Vagina (tissue), 2 donors: ENCODE data around the gene PTPRG.

Experiments used
- POLR2A ChIP-seq, 2 donors: fragments of 450-650 bp; IDR thresholded peaks; one replicate each; pipeline ENCODE4 v1.6.1; 2017; ENCODE audit warnings: antibody characterized with exemption in 2 of 2, mild to moderate bottlenecking in 2 of 2, moderate library complexity in 2 of 2
- POLR2AphosphoS5 ChIP-seq, 2 donors: sonication (generic); formaldehyde crosslinking; IDR thresholded peaks; one replicate each; pipeline ENCODE4 v1.9.0; 2017; ENCODE audit warnings: antibody characterized with exemption in 2 of 2, mild to moderate bottlenecking in 2 of 2, low read depth in 1 of 2; ENCODE audit not compliant: insufficient read depth in 1 of 2
- TF ChIP-seq, protein P1 (sequence below), 3 experiments: fragments of 450-650 bp in 2 of 3; fragments of 200-600 bp in 1 of 3; sonication (generic) in 1 of 3; IDR thresholded peaks; one replicate each; pipeline ENCODE4 v1.5.1; 2017 to 2019; ENCODE audit warnings: antibody characterized with exemption in 3 of 3, mild to moderate bottlenecking in 2 of 3, moderate library complexity in 2 of 3

DNA sequence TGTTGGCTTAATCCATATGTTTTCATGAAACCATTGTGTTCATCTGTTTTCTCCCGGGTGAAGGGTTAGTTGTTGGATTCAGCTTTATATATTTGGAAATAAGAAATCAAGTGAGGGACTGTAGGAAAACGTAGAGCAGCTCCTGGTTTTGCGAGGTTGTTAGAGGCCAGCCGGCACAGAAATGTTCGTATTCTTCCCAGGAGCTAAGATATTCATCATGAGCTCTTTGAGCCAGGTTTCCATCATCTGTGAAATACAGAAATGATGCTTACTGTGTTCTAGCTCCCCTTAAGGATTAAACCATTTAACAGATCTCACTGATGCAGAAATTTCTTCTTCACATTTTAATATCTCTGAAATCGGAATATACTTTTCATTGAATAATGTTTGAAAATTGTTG, 235.5 kb downstream of the PTPRG start:
- TF ChIP-seq, protein P1, sequence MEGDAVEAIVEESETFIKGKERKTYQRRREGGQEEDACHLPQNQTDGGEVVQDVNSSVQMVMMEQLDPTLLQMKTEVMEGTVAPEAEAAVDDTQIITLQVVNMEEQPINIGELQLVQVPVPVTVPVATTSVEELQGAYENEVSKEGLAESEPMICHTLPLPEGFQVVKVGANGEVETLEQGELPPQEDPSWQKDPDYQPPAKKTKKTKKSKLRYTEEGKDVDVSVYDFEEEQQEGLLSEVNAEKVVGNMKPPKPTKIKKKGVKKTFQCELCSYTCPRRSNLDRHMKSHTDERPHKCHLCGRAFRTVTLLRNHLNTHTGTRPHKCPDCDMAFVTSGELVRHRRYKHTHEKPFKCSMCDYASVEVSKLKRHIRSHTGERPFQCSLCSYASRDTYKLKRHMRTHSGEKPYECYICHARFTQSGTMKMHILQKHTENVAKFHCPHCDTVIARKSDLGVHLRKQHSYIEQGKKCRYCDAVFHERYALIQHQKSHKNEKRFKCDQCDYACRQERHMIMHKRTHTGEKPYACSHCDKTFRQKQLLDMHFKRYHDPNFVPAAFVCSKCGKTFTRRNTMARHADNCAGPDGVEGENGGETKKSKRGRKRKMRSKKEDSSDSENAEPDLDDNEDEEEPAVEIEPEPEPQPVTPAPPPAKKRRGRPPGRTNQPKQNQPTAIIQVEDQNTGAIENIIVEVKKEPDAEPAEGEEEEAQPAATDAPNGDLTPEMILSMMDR (IDR thresholded peaks at IDR 0.05), result no peak
- TF ChIP-seq POLR2A (IDR thresholded peaks at IDR 0.05), result no peak
- TF ChIP-seq POLR2AphosphoS5 (IDR thresholded peaks at IDR 0.05; ENCODE audit: insufficient read depth in 1 of 2, low read depth in 1 of 2), result no peak
